GM19463 (cell line): ENCODE measurements around the gene HELZ2.

Experiments used
- ATAC-seq: cut with Tn5 transposase; IDR thresholded peaks from one replicate; pipeline ENCODE4 v1.9.1; 2021; ENCODE audit warnings: mild to moderate bottlenecking, moderate library complexity; ENCODE audit not compliant: unreplicated experiment

Gene HELZ2

GRCh38 chr20:63553251-63553932 is 20.6 kb downstream of the HELZ2 start:
- peak; percentile 39 for ATAC-seq

GRCh38 chr20:63552481-63553249 is 21.4 kb downstream of the HELZ2 start:
- ATAC-seq = peak; percentile 31

- ATAC-seq = no peak
These were observed 23.0 kb downstream of the HELZ2 start for GRCh38 chr20:63551068-63551467.

- no peak for ATAC-seq
These were observed 24.3 kb downstream of the HELZ2 start for GRCh38 chr20:63549679-63550282.

GRCh38 chr20:63549019-63549418 is 25.0 kb downstream of the HELZ2 start:
- ATAC-seq = no peak

GRCh38 chr20:63548542-63548941 is 25.5 kb downstream of the HELZ2 start:
- ATAC-seq = no peak

- ATAC-seq = no peak
These were observed 26.1 kb downstream of the HELZ2 start, which contains the start of gene SRMS for GRCh38 chr20:63547725-63548480. TSS of gene SRMS (minus strand) at chr20:63547749. CDS start at chr20:63547463, 286 bp downstream.

- ATAC-seq = no peak
These were observed 26.9 kb downstream of the HELZ2 start for GRCh38 chr20:63546956-63547724.

- no peak for ATAC-seq
These were observed 27.6 kb downstream of the HELZ2 start for GRCh38 chr20:63546256-63546955.

- ATAC-seq = no peak
These were observed 28.2 kb downstream of the HELZ2 start for GRCh38 chr20:63545814-63546213.

GRCh38 chr20:63544958-63545516 is 29.0 kb downstream of the HELZ2 start:
- ATAC-seq = no peak

- ATAC-seq = no peak
These were observed 29.6 kb downstream of the HELZ2 start for GRCh38 chr20:63544241-63544957.

- no peak for ATAC-seq
These were observed 30.3 kb downstream of the HELZ2 start for GRCh38 chr20:63543733-63544132.

- ATAC-seq = no peak
These were observed 30.9 kb downstream of the HELZ2 start for GRCh38 chr20:63543131-63543530.

GRCh38 chr20:63542696-63543095 is 31.3 kb downstream of the HELZ2 start:
- ATAC-seq = peak; percentile 40

GRCh38 chr20:63542031-63542559 is 31.9 kb downstream of the HELZ2 start:
- no peak for ATAC-seq

GRCh38 chr20:63541371-63541770 is 32.7 kb downstream of the HELZ2 start:
- no peak for ATAC-seq

- no peak for ATAC-seq
These were observed 33.4 kb downstream of the HELZ2 start for GRCh38 chr20:63540417-63541186.
